HG02870 (cell line): ENCODE results near the gene KLHL3.

ENCODE experiments used
- ATAC-seq: cut with Tn5 transposase; IDR thresholded peaks from one replicate; pipeline ENCODE4 v1.9.1; 2021; ENCODE audit warnings: mild to moderate bottlenecking, moderate library complexity; ENCODE audit not compliant: unreplicated experiment

KLHL3 gene

GRCh38 chr5:137708796-137709559 is 26.9 kb downstream of the KLHL3 start:
- ATAC-seq, result no peak

- no peak for ATAC-seq
Measured at GRCh38 chr5:137708062-137708461, 27.8 kb downstream of the KLHL3 start.

- no peak for ATAC-seq
Measured at GRCh38 chr5:137706841-137707240, 29.0 kb downstream of the KLHL3 start.

- ATAC-seq, result no peak
Measured at GRCh38 chr5:137705106-137705505, 30.8 kb downstream of the KLHL3 start.

GRCh38 chr5:137703565-137703964 is 32.3 kb downstream of the KLHL3 start:
- no peak for ATAC-seq

- ATAC-seq, result no peak
Measured at GRCh38 chr5:137700282-137700680, 35.6 kb downstream of the KLHL3 start.

- ATAC-seq, result no peak
Measured at GRCh38 chr5:137699336-137700281, 36.3 kb downstream of the KLHL3 start.

GRCh38 chr5:137696481-137696880 is 39.4 kb downstream of the KLHL3 start:
- ATAC-seq, result no peak

GRCh38 chr5:137695651-137696428 is 40.0 kb downstream of the KLHL3 start:
- ATAC-seq, result no peak

- no peak for ATAC-seq
Measured at GRCh38 chr5:137693951-137694721, 41.8 kb downstream of the KLHL3 start.

- no peak for ATAC-seq
Measured at GRCh38 chr5:137693307-137693950, 42.5 kb downstream of the KLHL3 start.

GRCh38 chr5:137689306-137689705 is 46.6 kb downstream of the KLHL3 start:
- ATAC-seq, result no peak

GRCh38 chr5:137688210-137688840 is 47.6 kb downstream of the KLHL3 start:
- ATAC-seq, result no peak

- no peak for ATAC-seq
Measured at GRCh38 chr5:137684761-137685160, 51.1 kb downstream of the KLHL3 start.

- no peak for ATAC-seq
Measured at GRCh38 chr5:137681191-137681590, 54.7 kb downstream of the KLHL3 start.

- ATAC-seq, result no peak
Measured at GRCh38 chr5:137679910-137680309, 56.0 kb downstream of the KLHL3 start.

GRCh38 chr5:137679195-137679594 is 56.7 kb downstream of the KLHL3 start:
- ATAC-seq, result no peak

GRCh38 chr5:137672881-137673280 is 63.0 kb downstream of the KLHL3 start:
- no peak for ATAC-seq

- no peak for ATAC-seq
Measured at GRCh38 chr5:137672001-137672400, 63.9 kb downstream of the KLHL3 start.
